HCT116 (cell line): ENCODE data around the gene ST3GAL3. TPM values are rescaled to one million over a fixed set of nuclear protein-coding genes. Genes with fewer than 3 reads are reported as not detected.
A peak's percentile ranks its signal among the peaks of the same experiment; 100 is the strongest.

ENCODE experiments used
- ATAC-seq: fragments of 200-7000 bp; cut with Tn5 transposase; 2 replicates; pipeline ENCODE4 v1.9.1; 2020; ENCODE audit warnings: mild to moderate bottlenecking, moderate library complexity
- BruUV-seq: library from RNA; stranded (reverse); fragments of 400-500 nt; replicated peaks from 2 replicates; lab custom pipeline; 2021; lab: Mats Ljungman, UMichigan
- CTCF ChIA-PET: fragments of 300-600 bp; sonication (Branson Sonifier 250); formaldehyde crosslinking; loops from one replicate; lab custom pipeline; 2021; ENCODE audit warnings: antibody characterized with exemption; lab: Charles Lee
- POLR2A ChIA-PET: fragments of 300-600, 350-600 bp; sonication (Branson Sonifier 250); formaldehyde crosslinking; loops from one replicate; lab custom pipeline; 2021; ENCODE audit warnings: antibody characterized with exemption; lab: Charles Lee
- RAD21 ChIA-PET, 2 experiments: fragments of 300-600 bp; sonication (Branson Sonifier 250); formaldehyde crosslinking; loops; one replicate each; lab custom pipeline; 2023; ENCODE audit warnings: low total read pairs in 2 of 2; ENCODE audit not compliant: uncharacterized antibody in 2 of 2, unreplicated experiment in 2 of 2, low non-redundant PET in 1 of 2; lab: Charles Lee
- DNase-seq: peaks from one replicate; pipeline ENCODE4 v3.0.0-alpha.2; 2010; ENCODE audit warnings: low read depth, low spot score
- H2AFZ ChIP-seq: fragments of 200-600 bp; shearing (Covaris generic), sonication (generic); 2 replicates; pipeline ENCODE4 v1.6.1; 2017; ENCODE audit warnings: low read depth, mixed run types, mixed read lengths, antibody characterized with exemption, low read length; ENCODE audit not compliant: poor library complexity, severe bottlenecking
- H3K27ac ChIP-seq: 2 replicates; pipeline ENCODE4 v1.5.1; 2012; ENCODE audit warnings: low read depth, low read length
- H3K27me3 ChIP-seq: fragments of 200-600 bp; sonication (generic); 2 replicates; pipeline ENCODE4 v1.6.1; 2016; ENCODE audit warnings: mixed run types, low read length, mixed read lengths; ENCODE audit not compliant: insufficient read depth
- H3K36me3 ChIP-seq, 2 experiments: fragments of 200-500 bp in 1 of 2; fragments of 200-600 bp in 1 of 2; sonication (Bioruptor generic) in 1 of 2; sonication (generic) in 1 of 2; 2 replicates each; pipeline versions ENCODE4 v1.5.1 to v1.6.1; 2014 to 2016; ENCODE audit warnings: low read length in 2 of 2, inconsistent platforms in 1 of 2, mixed read lengths in 1 of 2, mixed run types in 1 of 2; ENCODE audit not compliant: insufficient read depth in 2 of 2, control insufficient read depth in 1 of 2
- H3K4me1 ChIP-seq, 2 experiments: fragments of 200-600 bp in 1 of 2; sonication (generic) in 1 of 2; 2 replicates each; pipeline versions ENCODE4 v1.5.1 to v1.6.1; 2012 to 2017; ENCODE audit warnings: low read length in 2 of 2, inconsistent platforms in 1 of 2, mild to moderate bottlenecking in 1 of 2, mixed read lengths in 1 of 2, mixed run types in 1 of 2, moderate library complexity in 1 of 2; ENCODE audit not compliant: insufficient read depth in 2 of 2, control insufficient read depth in 1 of 2
- H3K4me2 ChIP-seq: fragments of 200-600 bp; sonication (generic); 2 replicates; pipeline ENCODE4 v1.6.1; 2017; ENCODE audit warnings: mixed run types, low read length, mixed read lengths
- H3K4me3 ChIP-seq, 2 experiments: fragments of 200-600 bp in 1 of 2; sonication (generic) in 1 of 2; replicated peaks in 1 of 2; 2 replicates each; pipeline ENCODE4 v1.5.1; 2011 to 2016; ENCODE audit warnings: low read length in 2 of 2, control low read depth in 1 of 2, low read depth in 1 of 2, mild to moderate bottlenecking in 1 of 2, mixed read lengths in 1 of 2, mixed run types in 1 of 2
- H3K79me2 ChIP-seq: fragments of 200-600 bp; sonication (generic); 2 replicates; pipeline ENCODE4 v1.6.1; 2017; ENCODE audit warnings: mild to moderate bottlenecking, mixed run types, low read length, moderate library complexity, mixed read lengths; ENCODE audit not compliant: insufficient read depth
- H3K9ac ChIP-seq: fragments of 200-600 bp; sonication (generic); 2 replicates; pipeline ENCODE4 v1.6.1; 2016; ENCODE audit warnings: low read length, mixed read lengths
- H3K9me2 ChIP-seq: fragments of 200-600 bp; sonication (generic), shearing (Covaris generic); 2 replicates; pipeline ENCODE4 v1.6.1; 2017; ENCODE audit warnings: mixed run types, mild to moderate bottlenecking, moderate library complexity; ENCODE audit not compliant: insufficient read depth
- H3K9me3 ChIP-seq, 2 experiments: fragments of 200-500 bp in 1 of 2; fragments of 200-600 bp in 1 of 2; sonication (Bioruptor generic) in 1 of 2; sonication (generic) in 1 of 2; 2 replicates each; pipeline ENCODE4 v1.6.1; 2014 to 2017; ENCODE audit warnings: low read length in 2 of 2, mixed read lengths in 2 of 2, inconsistent platforms in 1 of 2, low read depth in 1 of 2, mild to moderate bottlenecking in 1 of 2, mixed run types in 1 of 2, moderate library complexity in 1 of 2; ENCODE audit not compliant: control insufficient read depth in 1 of 2, insufficient read depth in 1 of 2
- H4K20me1 ChIP-seq: fragments of 200-600 bp; sonication (generic), shearing (Covaris generic); 2 replicates; pipeline ENCODE4 v1.6.1; 2017; ENCODE audit warnings: mixed run types, mild to moderate bottlenecking, moderate library complexity; ENCODE audit not compliant: insufficient read depth
- EGR1 ChIP-seq: IDR thresholded peaks from 2 replicates; pipeline ENCODE4 v1.6.1; 2012; ENCODE audit warnings: low read depth
- ELF1 ChIP-seq: IDR thresholded peaks from 2 replicates; pipeline ENCODE4 v1.6.1; 2012; ENCODE audit warnings: low read depth, borderline replicate concordance
- FOSL1 ChIP-seq: IDR thresholded peaks from 2 replicates; pipeline ENCODE4 v1.6.1; 2012; ENCODE audit warnings: low read depth
- JUND ChIP-seq: IDR thresholded peaks from 2 replicates; pipeline ENCODE4 v1.6.1; 2012
- POLR2A ChIP-seq: IDR thresholded peaks from 2 replicates; pipeline ENCODE4 v1.7.0; 2011; ENCODE audit warnings: borderline replicate concordance; ENCODE audit not compliant: insufficient read depth, insufficient read length; ENCODE audit errors: extremely low read depth
- RAD21 ChIP-seq: IDR thresholded peaks from 2 replicates; pipeline ENCODE4 v1.6.1; 2012; ENCODE audit warnings: low read depth, mild to moderate bottlenecking
- SP1 ChIP-seq: IDR thresholded peaks from 2 replicates; pipeline ENCODE4 v1.6.1; 2012; ENCODE audit warnings: low read depth
- SRF ChIP-seq: IDR thresholded peaks from 2 replicates; pipeline ENCODE4 v1.6.1; 2012; ENCODE audit warnings: low read depth
- TCF7L2 ChIP-seq: IDR thresholded peaks from 2 replicates; pipeline ENCODE4 v1.7.0; 2011; ENCODE audit warnings: borderline replicate concordance, inconsistent platforms; ENCODE audit not compliant: insufficient read depth, insufficient read length; ENCODE audit errors: extremely low read depth
- YY1 ChIP-seq: IDR thresholded peaks from 2 replicates; pipeline ENCODE4 v1.6.1; 2011; ENCODE audit warnings: low read length, low read depth, moderate library complexity, mild to moderate bottlenecking; ENCODE audit not compliant: insufficient replicate concordance; ENCODE audit errors: extremely low read depth
- ZFX ChIP-seq: fragments of 450-650 bp; IDR thresholded peaks from 2 replicates; pipeline ENCODE4 v1.6.1; 2017
- ZNF274 ChIP-seq: fragments of 200-500 bp; sonication (Bioruptor generic); IDR thresholded peaks from 2 replicates; pipeline ENCODE4 v1.6.1; 2014; ENCODE audit warnings: mild to moderate bottlenecking, low read depth, low read length, inconsistent platforms
- intact Hi-C: fragments of 100-400 bp; cut with micrococcal nuclease; formaldehyde crosslinking; loops from 2 replicates; pipeline ENCODE4 v1.10.0; 2022
- total RNA-seq: library from RNA; stranded (reverse); gene quantifications from one replicate; pipeline ENCODE4 v1.2.1, GENCODE V29; 2021; ENCODE audit not compliant: unreplicated experiment
- TF ChIP-seq, protein P1 (sequence below): IDR thresholded peaks from 2 replicates; pipeline ENCODE4 v1.6.1; 2011; ENCODE audit warnings: mild to moderate bottlenecking, low read length, moderate library complexity; ENCODE audit not compliant: insufficient replicate concordance; ENCODE audit errors: extremely low read depth
- TF ChIP-seq, protein P2 (sequence below): IDR thresholded peaks from 2 replicates; pipeline ENCODE4 v1.6.1; 2012
- TF ChIP-seq, protein P3 (sequence below): IDR thresholded peaks from 2 replicates; pipeline ENCODE4 v1.6.1; 2012
- TF ChIP-seq, protein P4 (sequence below), 3 experiments: fragments of 200-600 bp in 1 of 3; sonication (generic) in 1 of 3; IDR thresholded peaks in 2 of 3; conservative IDR thresholded peaks in 1 of 3; 2 replicates each; pipeline ENCODE4 v1.5.1; 2012 to 2017; ENCODE audit warnings: low read depth in 2 of 3, low read length in 2 of 3, antibody characterized with exemption in 1 of 3, borderline replicate concordance in 1 of 3, control low read depth in 1 of 3, mild to moderate bottlenecking in 1 of 3, mixed read lengths in 1 of 3, mixed run types in 1 of 3, moderate library complexity in 1 of 3; ENCODE audit not compliant: insufficient read depth in 1 of 3

Gene ST3GAL3
- total RNA-seq, 1 experiment from 2014 or later = 7.2 TPM

DNA sequence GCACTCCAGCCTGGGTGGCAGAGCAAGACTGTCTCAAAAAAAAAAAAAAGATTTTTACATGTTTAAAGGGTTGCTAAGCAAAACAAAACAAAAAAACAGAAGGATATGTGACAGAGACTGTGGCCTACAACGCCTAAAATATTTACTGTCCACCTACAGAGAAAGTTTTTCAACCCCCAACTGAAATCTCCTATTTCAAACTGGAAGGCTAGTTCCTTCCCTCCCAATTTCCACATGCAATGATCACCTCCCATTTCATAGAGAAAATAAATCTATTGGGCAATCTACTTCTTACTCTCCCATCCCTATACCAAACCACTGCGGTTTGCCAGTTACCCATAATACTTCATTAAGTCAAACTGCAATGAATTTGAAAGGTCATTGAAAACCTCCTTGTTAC, 74.2 kb downstream of the ST3GAL3 start:
- no peak for ATAC-seq
- Histone ChIP-seq H3K9me3 (no peaks in the 10 kb centered on the region), H2AFZ (no peak overlapping the region), H3K4me3 (no peak overlapping the region), H4K20me1 (no peaks in the 10 kb centered on the region), H3K9me2 (no peaks in the 10 kb centered on the region), H3K4me1 (peaks cover 25 to 53% of the 10 kb centered on the region in 2 experiments), H3K4me2 (no peak overlapping the region), H3K9ac (no peak overlapping the region), H3K27me3 (no peaks in the 10 kb centered on the region), H3K27ac (no peak overlapping the region), H3K79me2 (no peaks in the 10 kb centered on the region), H3K36me3 (no peaks in the 10 kb centered on the region)
- no peak for DNase-seq
- ChIA-PET CTCF (no interaction called here), POLR2A (no interaction called here), RAD21 (interaction anchor here in 1 of 2 experiments (0.8 kb wide), 1 partner anchor 148 kb away, joined by 4 read pairs; no protein-coding TSS in a partner anchor)
- TF ChIP-seq POLR2A (no peak), SP1 (no peak), JUND (no peak), EGR1 (no peak), SRF (no peak)
- TF ChIP-seq, protein P1, sequence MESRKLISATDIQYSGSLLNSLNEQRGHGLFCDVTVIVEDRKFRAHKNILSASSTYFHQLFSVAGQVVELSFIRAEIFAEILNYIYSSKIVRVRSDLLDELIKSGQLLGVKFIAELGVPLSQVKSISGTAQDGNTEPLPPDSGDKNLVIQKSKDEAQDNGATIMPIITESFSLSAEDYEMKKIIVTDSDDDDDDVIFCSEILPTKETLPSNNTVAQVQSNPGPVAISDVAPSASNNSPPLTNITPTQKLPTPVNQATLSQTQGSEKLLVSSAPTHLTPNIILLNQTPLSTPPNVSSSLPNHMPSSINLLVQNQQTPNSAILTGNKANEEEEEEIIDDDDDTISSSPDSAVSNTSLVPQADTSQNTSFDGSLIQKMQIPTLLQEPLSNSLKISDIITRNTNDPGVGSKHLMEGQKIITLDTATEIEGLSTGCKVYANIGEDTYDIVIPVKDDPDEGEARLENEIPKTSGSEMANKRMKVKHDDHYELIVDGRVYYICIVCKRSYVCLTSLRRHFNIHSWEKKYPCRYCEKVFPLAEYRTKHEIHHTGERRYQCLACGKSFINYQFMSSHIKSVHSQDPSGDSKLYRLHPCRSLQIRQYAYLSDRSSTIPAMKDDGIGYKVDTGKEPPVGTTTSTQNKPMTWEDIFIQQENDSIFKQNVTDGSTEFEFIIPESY = no peak
- intact Hi-C loops = no loop called here
- no TSS peak for BruUV-seq

DNA sequence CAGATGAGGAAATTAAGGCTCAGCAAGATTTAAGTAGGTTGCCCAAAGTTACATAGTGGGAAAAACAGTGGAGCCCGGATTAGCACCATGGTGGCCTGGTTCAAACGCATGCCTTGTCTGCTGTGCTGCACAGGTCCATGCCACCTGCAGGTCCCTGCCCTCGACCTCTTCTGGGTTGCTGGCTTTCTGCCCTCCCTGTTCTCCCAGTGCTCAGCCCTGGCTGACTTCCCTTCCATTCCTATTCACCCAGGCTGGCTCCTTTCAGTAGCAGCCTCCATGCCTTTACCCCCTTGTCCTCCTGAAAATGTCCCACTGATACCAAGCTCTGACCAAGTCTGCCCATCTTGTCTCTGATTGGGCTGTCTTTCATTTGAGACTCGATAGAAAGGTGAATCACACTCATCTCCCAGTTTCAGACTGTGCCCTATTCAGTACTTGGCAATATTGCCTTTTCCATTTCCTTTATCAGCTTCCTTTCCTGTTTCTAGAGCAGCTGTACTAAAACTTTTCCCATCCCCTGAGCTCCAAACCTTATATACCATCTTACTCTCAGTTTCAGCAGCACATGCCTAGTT, 75.8 kb downstream of the ST3GAL3 start:
- ATAC-seq = peak; percentile 61

More for the DNA sequence above, 75.8 kb downstream of the ST3GAL3 start:
- Histone ChIP-seq H3K27me3 (no peaks in the 10 kb centered on the region), H3K36me3 (no peaks in the 10 kb centered on the region), H3K9me2 (no peaks in the 10 kb centered on the region), H3K4me3 (peak overlapping the region in 1 of 2 experiments; percentile 37; a peak in 2 of 4 replicates), H3K9me3 (no peaks in the 10 kb centered on the region), H2AFZ (peak overlapping the region; percentile 14), H3K79me2 (no peaks in the 10 kb centered on the region), H3K9ac (peak overlapping the region; percentile 56), H3K4me2 (peak overlapping the region; percentile 80), H4K20me1 (no peaks in the 10 kb centered on the region), H3K27ac (peak overlapping the region; percentile 59), H3K4me1 (peaks cover 23 to 54% of the 10 kb centered on the region in 2 experiments)
- ChIA-PET CTCF (interaction anchor here (1.0 to 4.0 kb wide), 4 partner anchors 20 to 163 kb away, joined by 3 to 19 read pairs (median 8); partner anchors contain the start of gene ARTN), POLR2A (interaction anchor here (1.1 to 1.2 kb wide), 3 partner anchors 8 to 146 kb away, joined by 3 to 4 read pairs (median 4); no protein-coding TSS in a partner anchor), RAD21 (interaction anchor here in 1 of 2 experiments (1.7 kb wide), 1 partner anchor 20 kb away, joined by 6 read pairs; no protein-coding TSS in a partner anchor)
- intact Hi-C loops = no loop called here
- TF ChIP-seq ELF1 (no peak), ZFX (no peak), TCF7L2 (no peak), RAD21 (no peak), FOSL1 (no peak), JUND (no peak), ZNF274 (no peak), YY1 (no peak)
- TF ChIP-seq, protein P2, sequence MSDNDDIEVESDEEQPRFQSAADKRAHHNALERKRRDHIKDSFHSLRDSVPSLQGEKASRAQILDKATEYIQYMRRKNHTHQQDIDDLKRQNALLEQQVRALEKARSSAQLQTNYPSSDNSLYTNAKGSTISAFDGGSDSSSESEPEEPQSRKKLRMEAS = no peak
- TF ChIP-seq, protein P3, sequence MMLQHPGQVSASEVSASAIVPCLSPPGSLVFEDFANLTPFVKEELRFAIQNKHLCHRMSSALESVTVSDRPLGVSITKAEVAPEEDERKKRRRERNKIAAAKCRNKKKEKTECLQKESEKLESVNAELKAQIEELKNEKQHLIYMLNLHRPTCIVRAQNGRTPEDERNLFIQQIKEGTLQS = no peak
- TF ChIP-seq, protein P4, sequence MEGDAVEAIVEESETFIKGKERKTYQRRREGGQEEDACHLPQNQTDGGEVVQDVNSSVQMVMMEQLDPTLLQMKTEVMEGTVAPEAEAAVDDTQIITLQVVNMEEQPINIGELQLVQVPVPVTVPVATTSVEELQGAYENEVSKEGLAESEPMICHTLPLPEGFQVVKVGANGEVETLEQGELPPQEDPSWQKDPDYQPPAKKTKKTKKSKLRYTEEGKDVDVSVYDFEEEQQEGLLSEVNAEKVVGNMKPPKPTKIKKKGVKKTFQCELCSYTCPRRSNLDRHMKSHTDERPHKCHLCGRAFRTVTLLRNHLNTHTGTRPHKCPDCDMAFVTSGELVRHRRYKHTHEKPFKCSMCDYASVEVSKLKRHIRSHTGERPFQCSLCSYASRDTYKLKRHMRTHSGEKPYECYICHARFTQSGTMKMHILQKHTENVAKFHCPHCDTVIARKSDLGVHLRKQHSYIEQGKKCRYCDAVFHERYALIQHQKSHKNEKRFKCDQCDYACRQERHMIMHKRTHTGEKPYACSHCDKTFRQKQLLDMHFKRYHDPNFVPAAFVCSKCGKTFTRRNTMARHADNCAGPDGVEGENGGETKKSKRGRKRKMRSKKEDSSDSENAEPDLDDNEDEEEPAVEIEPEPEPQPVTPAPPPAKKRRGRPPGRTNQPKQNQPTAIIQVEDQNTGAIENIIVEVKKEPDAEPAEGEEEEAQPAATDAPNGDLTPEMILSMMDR (IDR thresholded peaks at IDR 0.05 in 2 of 3, conservative IDR thresholded peaks at IDR 0.05 in 1 of 3; ENCODE audit: borderline replicate concordance in 1 of 3, insufficient read depth in 1 of 3, low read depth in 2 of 3, low read length in 2 of 3) = no peak
- DNase-seq = no peak
- BruUV-seq = no TSS peak
